ENCODE data around the gene DENND2C. TPM values are rescaled to one million over a fixed set of nuclear protein-coding genes. Genes with fewer than 3 reads are reported as not detected.

Gene DENND2C
- polyA plus RNA-seq, 1 donor from 2014 or later = 0.26 TPM

- Histone ChIP-seq H3K4me3 (ENCODE audit: low read length) (no peak overlapping the region), H3K9me3 (ENCODE audit: low read length) (no peaks in the 10 kb centered on the region), H3K79me2 (replicated peaks; ENCODE audit: insufficient read depth, low read length) (peaks cover 27% of the 10 kb centered on the region), H2AFZ (ENCODE audit: low read depth, low read length) (no peak overlapping the region), H3K27me3 (ENCODE audit: insufficient read depth, low read depth, low read length) (no peaks in the 10 kb centered on the region), H3K4me2 (ENCODE audit: low read length) (no peak overlapping the region), H3K9ac (ENCODE audit: low read length) (no peak overlapping the region), H4K20me1 (ENCODE audit: insufficient read depth) (no peaks in the 10 kb centered on the region), H3K9me2 (ENCODE audit: insufficient read depth, low read length) (no peaks in the 10 kb centered on the region), H3K27ac (ENCODE audit: low read length) (no peak overlapping the region), H3F3A (ENCODE audit: insufficient read depth, low read length, poor library complexity, severe bottlenecking) (no peaks in the 10 kb centered on the region), H3K36me3 (ENCODE audit: insufficient read depth, low read length) (peaks cover 18% of the 10 kb centered on the region)
- no peak for TF ChIP-seq RAD21 (conservative IDR thresholded peaks at IDR 0.05)
- TF ChIP-seq EP300 (conservative IDR thresholded peaks at IDR 0.05; ENCODE audit: poor library complexity, severe bottlenecking) = no peak
- TF ChIP-seq SMC3 (conservative IDR thresholded peaks at IDR 0.05; ENCODE audit: poor library complexity) = no peak
Observed at GRCh38 chr1:114718661-114719423, 49.0 kb upstream of the DENND2C start.

GRCh38 chr1:114716304-114717170 is 46.7 kb upstream of the DENND2C start, which contains the start of gene NRAS:
NRAS (minus strand) TSS chr1:114716771; CDS start chr1:114716160, 611 bp downstream.
- Histone ChIP-seq H3K9me3 (ENCODE audit: low read length) (no peaks in the 10 kb centered on the region), H4K20me1 (ENCODE audit: insufficient read depth) (no peaks in the 10 kb centered on the region), H3K36me3 (ENCODE audit: insufficient read depth, low read length) (peaks cover 18% of the 10 kb centered on the region), H3K79me2 (replicated peaks; ENCODE audit: insufficient read depth, low read length) (peaks cover 30% of the 10 kb centered on the region), H3K4me2 (ENCODE audit: low read length) (peak within 1 kb of the TSS; percentile 85), H2AFZ (ENCODE audit: low read depth, low read length) (peak within 1 kb of the TSS; percentile 98), H3K9ac (ENCODE audit: low read length) (peak within 1 kb of the TSS; percentile 94), H3K27me3 (ENCODE audit: insufficient read depth, low read depth, low read length) (no peaks in the 10 kb centered on the region), H3K9me2 (ENCODE audit: insufficient read depth, low read length) (no peaks in the 10 kb centered on the region), H3K4me3 (ENCODE audit: low read length) (peak within 1 kb of the TSS; percentile 76), H3F3A (ENCODE audit: insufficient read depth, low read length, poor library complexity, severe bottlenecking) (no peaks in the 10 kb centered on the region), H3K27ac (ENCODE audit: low read length) (peak within 1 kb of the TSS; percentile 92)
- TF ChIP-seq CTCF (IDR thresholded peaks at IDR 0.05; ENCODE audit: poor library complexity, severe bottlenecking) (no peak), RAD21 (conservative IDR thresholded peaks at IDR 0.05) (peak; percentile 10), REST (IDR thresholded peaks at IDR 0.05; ENCODE audit: borderline replicate concordance) (no peak), MXI1 (conservative IDR thresholded peaks at IDR 0.05; ENCODE audit: poor library complexity, severe bottlenecking) (peak; percentile 99), EP300 (conservative IDR thresholded peaks at IDR 0.05; ENCODE audit: poor library complexity, severe bottlenecking) (peak; percentile 52), SMC3 (conservative IDR thresholded peaks at IDR 0.05; ENCODE audit: poor library complexity) (peak; percentile 37), TAF1 (IDR thresholded peaks at IDR 0.05; ENCODE audit: low read depth) (no peak), POLR2AphosphoS5 (IDR thresholded peaks at IDR 0.05) (peak; percentile 87), EZH2 (IDR thresholded peaks at IDR 0.05; ENCODE audit: borderline replicate concordance, insufficient read depth, low read length, poor library complexity, severe bottlenecking) (no peak)
